Measurements from ENCODE around the gene FAH.

The FAH gene

DNA sequence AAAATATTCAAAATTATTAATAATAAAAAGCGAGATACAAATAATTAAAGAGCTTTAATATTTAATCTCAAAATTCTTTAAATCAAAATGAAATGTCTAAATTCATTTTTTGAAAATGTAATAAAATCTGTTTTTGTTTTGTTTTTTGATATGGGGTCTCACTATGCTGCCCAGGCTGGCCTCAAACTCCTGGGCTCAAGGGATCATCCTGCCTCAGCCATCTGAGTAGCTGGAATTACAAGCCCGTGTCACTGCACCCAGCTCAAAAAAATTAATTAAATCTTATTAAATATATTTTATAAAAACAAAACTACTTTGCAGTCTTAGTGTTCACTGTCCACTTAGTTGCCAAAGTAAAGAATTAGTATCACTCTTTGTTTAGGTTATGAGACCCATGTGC is 38.4 kb downstream of the FAH start (continued):
- TF ChIP-seq, protein P1, sequence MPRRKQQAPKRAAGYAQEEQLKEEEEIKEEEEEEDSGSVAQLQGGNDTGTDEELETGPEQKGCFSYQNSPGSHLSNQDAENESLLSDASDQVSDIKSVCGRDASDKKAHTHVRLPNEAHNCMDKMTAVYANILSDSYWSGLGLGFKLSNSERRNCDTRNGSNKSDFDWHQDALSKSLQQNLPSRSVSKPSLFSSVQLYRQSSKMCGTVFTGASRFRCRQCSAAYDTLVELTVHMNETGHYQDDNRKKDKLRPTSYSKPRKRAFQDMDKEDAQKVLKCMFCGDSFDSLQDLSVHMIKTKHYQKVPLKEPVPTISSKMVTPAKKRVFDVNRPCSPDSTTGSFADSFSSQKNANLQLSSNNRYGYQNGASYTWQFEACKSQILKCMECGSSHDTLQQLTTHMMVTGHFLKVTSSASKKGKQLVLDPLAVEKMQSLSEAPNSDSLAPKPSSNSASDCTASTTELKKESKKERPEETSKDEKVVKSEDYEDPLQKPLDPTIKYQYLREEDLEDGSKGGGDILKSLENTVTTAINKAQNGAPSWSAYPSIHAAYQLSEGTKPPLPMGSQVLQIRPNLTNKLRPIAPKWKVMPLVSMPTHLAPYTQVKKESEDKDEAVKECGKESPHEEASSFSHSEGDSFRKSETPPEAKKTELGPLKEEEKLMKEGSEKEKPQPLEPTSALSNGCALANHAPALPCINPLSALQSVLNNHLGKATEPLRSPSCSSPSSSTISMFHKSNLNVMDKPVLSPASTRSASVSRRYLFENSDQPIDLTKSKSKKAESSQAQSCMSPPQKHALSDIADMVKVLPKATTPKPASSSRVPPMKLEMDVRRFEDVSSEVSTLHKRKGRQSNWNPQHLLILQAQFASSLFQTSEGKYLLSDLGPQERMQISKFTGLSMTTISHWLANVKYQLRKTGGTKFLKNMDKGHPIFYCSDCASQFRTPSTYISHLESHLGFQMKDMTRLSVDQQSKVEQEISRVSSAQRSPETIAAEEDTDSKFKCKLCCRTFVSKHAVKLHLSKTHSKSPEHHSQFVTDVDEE (CRISPR knock-in tag; IDR thresholded peaks at IDR 0.05), result no peak

DNA sequence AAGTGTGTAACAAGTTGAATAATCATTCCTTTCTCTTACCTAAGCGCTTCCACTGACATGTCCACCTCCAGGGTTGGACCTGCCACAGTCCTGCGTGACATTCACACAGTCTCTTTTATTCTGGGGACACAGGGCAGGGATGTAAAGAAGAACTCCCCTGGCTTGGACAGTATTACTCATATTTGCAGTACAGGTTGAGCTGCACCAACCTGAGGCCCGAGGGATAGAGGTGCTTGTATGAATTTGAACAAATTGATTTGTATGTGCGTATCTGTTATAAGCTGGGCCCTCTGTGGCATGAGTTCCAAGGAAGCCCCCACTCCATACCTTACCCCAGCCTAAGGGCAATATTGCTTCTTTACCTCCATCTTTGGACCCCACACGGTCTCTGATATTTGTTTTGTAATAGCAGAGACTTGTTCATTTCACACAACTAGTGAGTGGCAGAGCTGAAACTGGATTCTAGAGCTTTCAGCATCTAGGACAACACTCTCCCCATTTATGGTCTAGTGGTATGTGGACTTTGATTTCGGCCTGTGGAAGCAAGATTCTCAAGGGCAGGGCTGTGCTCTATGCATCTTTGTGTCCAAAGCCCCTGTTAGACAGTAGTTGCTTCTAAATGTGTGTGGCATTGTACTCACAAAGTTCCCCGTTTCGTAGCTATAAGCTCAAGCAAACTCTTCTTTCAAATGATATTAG is 39.2 kb downstream of the FAH start:
- TF ChIP-seq ZC3H10 (CRISPR knock-in tag; IDR thresholded peaks at IDR 0.05) (no peak), BACH2 (CRISPR knock-in tag; IDR thresholded peaks at IDR 0.05; ENCODE audit: borderline replicate concordance) (no peak), RARB (CRISPR knock-in tag; IDR thresholded peaks at IDR 0.05) (no peak), ZNF70 (CRISPR knock-in tag; IDR thresholded peaks at IDR 0.05) (no peak), ZFP30 (CRISPR knock-in tag; IDR thresholded peaks at IDR 0.05) (no peak), ZFP3 (CRISPR knock-in tag; IDR thresholded peaks at IDR 0.05) (no peak), ESRRG (CRISPR knock-in tag; IDR thresholded peaks at IDR 0.05) (no peak), ISL1 (CRISPR knock-in tag; IDR thresholded peaks at IDR 0.05) (no peak), TCF4 (CRISPR knock-in tag; IDR thresholded peaks at IDR 0.05; ENCODE audit: borderline replicate concordance) (no peak), TOX (CRISPR knock-in tag; IDR thresholded peaks at IDR 0.05; ENCODE audit: borderline replicate concordance) (no peak), PATZ1 (CRISPR knock-in tag; IDR thresholded peaks at IDR 0.05; ENCODE audit: borderline replicate concordance) (no peak), GLIS3 (CRISPR knock-in tag; IDR thresholded peaks at IDR 0.05) (no peak)
- TF ChIP-seq, protein P2, sequence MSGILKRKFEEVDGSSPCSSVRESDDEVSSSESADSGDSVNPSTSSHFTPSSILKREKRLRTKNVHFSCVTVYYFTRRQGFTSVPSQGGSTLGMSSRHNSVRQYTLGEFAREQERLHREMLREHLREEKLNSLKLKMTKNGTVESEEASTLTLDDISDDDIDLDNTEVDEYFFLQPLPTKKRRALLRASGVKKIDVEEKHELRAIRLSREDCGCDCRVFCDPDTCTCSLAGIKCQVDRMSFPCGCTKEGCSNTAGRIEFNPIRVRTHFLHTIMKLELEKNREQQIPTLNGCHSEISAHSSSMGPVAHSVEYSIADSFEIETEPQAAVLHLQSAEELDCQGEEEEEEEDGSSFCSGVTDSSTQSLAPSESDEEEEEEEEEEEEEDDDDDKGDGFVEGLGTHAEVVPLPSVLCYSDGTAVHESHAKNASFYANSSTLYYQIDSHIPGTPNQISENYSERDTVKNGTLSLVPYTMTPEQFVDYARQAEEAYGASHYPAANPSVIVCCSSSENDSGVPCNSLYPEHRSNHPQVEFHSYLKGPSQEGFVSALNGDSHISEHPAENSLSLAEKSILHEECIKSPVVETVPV (CRISPR knock-in tag; IDR thresholded peaks at IDR 0.05), result no peak
- TF ChIP-seq, protein P3, sequence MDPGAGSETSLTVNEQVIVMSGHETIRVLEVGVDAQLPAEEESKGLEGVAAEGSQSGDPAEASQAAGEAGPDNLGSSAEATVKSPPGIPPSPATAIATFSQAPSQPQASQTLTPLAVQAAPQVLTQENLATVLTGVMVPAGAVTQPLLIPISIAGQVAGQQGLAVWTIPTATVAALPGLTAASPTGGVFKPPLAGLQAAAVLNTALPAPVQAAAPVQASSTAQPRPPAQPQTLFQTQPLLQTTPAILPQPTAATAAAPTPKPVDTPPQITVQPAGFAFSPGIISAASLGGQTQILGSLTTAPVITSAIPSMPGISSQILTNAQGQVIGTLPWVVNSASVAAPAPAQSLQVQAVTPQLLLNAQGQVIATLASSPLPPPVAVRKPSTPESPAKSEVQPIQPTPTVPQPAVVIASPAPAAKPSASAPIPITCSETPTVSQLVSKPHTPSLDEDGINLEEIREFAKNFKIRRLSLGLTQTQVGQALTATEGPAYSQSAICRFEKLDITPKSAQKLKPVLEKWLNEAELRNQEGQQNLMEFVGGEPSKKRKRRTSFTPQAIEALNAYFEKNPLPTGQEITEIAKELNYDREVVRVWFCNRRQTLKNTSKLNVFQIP (CRISPR knock-in tag; IDR thresholded peaks at IDR 0.05; ENCODE audit: borderline replicate concordance, low read depth), result no peak
- TF ChIP-seq, protein P1 (CRISPR knock-in tag; IDR thresholded peaks at IDR 0.05), result no peak
- TF ChIP-seq, protein P4, sequence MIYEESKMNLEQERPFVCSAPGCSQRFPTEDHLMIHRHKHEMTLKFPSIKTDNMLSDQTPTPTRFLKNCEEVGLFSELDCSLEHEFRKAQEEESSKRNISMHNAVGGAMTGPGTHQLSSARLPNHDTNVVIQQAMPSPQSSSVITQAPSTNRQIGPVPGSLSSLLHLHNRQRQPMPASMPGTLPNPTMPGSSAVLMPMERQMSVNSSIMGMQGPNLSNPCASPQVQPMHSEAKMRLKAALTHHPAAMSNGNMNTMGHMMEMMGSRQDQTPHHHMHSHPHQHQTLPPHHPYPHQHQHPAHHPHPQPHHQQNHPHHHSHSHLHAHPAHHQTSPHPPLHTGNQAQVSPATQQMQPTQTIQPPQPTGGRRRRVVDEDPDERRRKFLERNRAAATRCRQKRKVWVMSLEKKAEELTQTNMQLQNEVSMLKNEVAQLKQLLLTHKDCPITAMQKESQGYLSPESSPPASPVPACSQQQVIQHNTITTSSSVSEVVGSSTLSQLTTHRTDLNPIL (CRISPR knock-in tag; IDR thresholded peaks at IDR 0.05; ENCODE audit: low read depth), result no peak
- ATAC-seq, result no peak

- TF ChIP-seq ZNF70 (CRISPR knock-in tag; IDR thresholded peaks at IDR 0.05), result no peak
- ATAC-seq, result no peak
Measured at GRCh38 chr15:80194186-80194585, 41.4 kb downstream of the FAH start.
